NCI-H226 (cell line): ENCODE results near the gene DRAM2.

Experiments used
- DNase-seq: peaks from one replicate; pipeline ENCODE4 v3.0.0-alpha.2; 2015

The DRAM2 gene

DNA sequence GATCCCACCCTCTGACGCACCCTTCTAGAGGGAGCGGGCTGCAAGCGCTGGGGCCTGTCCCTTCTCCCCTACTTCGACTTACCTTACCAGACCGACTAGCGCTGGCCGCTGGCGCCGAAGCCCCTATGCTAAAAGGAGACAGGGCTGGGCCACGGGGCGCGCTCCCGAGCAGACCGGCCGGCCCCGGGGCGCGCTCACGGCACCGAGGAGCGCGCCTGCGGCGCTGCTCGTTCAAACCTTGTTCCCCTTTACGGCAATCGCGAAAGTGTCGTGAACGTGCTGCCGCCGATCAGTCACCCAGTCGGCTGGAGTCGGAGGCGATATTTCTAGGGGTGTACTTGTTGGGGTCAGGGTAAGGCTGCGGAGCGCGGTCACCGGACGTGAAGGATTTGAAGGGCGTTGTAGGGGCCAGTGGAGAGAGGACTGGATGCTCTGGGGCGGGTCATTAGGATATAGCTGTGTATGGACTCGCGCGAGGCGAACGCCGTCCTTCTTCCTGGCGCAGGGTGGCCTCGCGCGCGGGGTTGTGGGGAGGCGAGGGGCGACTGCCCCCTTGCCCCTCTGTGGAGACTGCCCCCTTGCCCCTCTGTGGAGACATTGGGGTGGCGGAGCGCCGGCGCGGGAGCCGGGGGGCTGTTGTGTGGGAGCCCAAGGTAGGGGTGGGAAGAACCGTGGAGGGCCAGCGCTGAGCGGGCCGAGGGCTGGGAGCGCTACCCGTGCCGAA, at the start of gene DRAM2, which contains the start of gene CEPT1:
Gene DRAM2 (minus strand): TSS at position 138 of the 724 bp plus-strand sequence. CDS start 8,539 bp downstream, outside the sequence.
Gene CEPT1 (plus strand): TSS at position 268 of the 724 bp plus-strand sequence. CDS start 7,492 bp downstream, outside the sequence.
- peak; percentile 97 for DNase-seq

DNA sequence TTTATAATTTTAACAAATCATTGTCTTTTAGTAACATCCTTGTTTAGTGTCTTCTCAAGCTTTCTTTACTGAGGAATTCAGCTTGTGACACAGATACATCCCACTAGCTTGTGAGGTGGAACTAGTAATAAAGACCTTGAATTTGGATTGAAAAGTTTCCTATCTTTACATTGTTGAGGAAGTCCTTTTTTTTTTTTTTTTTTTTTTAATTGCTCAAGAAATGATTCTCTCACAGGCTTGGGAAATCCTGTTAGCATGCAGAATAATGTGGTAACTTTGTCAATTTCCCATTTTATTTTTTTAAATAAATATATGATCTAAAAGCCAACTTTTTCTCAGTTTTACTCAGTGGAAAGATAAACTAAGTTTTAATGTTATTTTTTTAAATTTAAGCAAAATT, 44.8 kb upstream of the DRAM2 start:
- DNase-seq: no peak

GRCh38 chr1:111183308-111184069, 43.6 kb upstream of the DRAM2 start:
- DNase-seq: no peak

DNA sequence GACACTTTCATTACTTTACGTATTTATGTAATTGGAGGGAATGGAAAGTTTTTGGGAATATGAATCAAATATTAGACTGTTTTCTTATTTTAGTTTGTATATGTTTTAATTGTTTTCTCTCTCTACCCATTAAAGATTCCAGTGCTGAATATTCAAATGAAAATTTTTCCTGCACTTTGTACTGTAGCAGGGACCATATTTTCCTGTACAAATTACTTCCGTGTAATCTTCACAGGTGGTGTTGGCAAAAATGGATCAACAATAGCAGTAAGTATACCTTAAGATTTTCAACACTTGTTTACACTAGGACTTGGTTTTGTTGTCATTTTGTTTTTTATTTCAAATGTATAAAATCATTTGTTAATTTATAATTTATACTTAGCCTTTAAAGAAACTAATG, 42.2 kb upstream of the DRAM2 start:
- DNase-seq: no peak

DNA sequence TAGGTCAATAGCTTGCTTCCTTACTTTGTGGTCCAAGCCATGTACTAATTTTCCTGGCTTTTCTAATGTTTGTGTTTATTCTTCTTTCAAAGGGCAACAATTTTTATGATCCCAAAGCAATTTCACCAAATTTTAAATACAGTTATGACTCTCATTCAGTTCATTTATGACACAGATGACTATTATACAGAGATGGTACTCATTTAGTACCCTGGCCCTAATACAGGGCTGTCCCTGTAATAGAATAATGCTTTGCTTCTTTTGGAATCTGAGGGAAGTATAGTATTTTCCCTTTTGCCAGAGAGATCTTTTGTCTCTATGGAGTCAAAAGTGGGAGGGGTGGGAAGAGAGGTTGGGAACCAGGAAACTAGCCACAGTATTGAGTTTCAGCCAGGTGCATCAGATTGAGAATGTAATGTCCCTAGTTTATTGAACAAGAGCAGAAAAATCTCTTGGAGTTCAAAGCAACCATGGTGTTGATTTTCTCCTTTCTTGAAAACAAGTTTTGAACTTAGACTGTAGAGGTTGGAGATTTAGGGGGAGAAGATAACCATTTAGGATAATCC, 40.2 kb upstream of the DRAM2 start:
- no peak for DNase-seq

- no peak for DNase-seq
These were observed 36.8 kb upstream of the DRAM2 start for GRCh38 chr1:111176678-111177077.

GRCh38 chr1:111175349-111175748, 35.5 kb upstream of the DRAM2 start:
- DNase-seq: no peak

- DNase-seq: no peak
These were observed 34.2 kb upstream of the DRAM2 start for GRCh38 chr1:111174070-111174469.

DNA sequence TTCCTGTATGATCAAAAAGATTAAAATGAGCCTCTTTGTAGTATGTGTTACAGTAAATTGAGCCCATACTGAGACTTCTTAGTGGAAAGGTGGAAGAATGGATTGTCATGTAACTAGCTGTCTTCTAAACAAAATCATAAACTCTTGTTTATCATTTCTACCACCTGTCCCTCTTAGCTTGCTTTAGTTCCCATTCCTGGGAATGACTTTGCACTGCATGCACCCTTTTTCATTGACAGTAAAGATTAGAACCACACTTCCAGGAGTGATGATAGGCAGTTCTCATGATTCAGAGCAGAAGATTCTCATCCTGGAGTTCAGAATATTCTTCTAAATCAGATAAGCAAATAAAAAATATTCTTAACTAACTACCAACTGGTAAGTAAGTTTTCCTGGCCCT, 32.6 kb upstream of the DRAM2 start:
- DNase-seq: no peak

GRCh38 chr1:111164151-111164550, 24.3 kb upstream of the DRAM2 start:
- no peak for DNase-seq

- no peak for DNase-seq
These were observed 23.5 kb upstream of the DRAM2 start for GRCh38 chr1:111163363-111163762.

GRCh38 chr1:111162488-111162880, 22.6 kb upstream of the DRAM2 start:
- DNase-seq: no peak

DNA sequence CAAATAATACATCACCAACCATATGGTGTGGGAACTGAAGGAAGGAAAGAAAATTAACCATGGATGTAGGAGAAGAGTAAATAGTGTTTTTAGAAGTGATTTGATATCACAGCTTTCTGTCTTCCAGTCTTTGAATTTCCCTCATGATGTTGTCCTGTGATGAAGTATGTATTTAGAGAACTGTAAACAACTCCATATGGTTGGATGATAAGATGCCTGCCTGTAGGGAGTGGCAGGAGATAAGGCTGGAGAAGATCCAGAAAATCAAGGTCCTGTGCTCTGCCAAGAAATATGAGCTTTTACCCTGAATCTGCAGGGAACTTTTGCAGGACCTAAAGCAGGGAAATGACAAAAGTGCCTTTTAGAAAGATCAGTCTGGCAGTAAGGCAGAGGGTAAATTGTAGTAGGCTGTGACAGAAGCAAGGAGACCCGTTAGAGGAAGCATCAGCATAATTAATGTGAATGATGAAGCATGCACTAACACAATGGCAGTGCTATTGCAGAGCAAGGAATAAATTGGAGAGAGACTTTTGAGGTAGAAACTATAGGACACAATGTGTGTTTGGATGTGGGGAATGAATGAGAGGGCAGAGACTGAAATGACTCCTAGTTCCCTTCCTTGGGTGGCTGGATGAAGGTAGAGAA, 22.1 kb upstream of the DRAM2 start:
- peak; percentile 41 for DNase-seq

- no peak for DNase-seq
These were observed 17.5 kb upstream of the DRAM2 start for GRCh38 chr1:111157431-111157830.

DNA sequence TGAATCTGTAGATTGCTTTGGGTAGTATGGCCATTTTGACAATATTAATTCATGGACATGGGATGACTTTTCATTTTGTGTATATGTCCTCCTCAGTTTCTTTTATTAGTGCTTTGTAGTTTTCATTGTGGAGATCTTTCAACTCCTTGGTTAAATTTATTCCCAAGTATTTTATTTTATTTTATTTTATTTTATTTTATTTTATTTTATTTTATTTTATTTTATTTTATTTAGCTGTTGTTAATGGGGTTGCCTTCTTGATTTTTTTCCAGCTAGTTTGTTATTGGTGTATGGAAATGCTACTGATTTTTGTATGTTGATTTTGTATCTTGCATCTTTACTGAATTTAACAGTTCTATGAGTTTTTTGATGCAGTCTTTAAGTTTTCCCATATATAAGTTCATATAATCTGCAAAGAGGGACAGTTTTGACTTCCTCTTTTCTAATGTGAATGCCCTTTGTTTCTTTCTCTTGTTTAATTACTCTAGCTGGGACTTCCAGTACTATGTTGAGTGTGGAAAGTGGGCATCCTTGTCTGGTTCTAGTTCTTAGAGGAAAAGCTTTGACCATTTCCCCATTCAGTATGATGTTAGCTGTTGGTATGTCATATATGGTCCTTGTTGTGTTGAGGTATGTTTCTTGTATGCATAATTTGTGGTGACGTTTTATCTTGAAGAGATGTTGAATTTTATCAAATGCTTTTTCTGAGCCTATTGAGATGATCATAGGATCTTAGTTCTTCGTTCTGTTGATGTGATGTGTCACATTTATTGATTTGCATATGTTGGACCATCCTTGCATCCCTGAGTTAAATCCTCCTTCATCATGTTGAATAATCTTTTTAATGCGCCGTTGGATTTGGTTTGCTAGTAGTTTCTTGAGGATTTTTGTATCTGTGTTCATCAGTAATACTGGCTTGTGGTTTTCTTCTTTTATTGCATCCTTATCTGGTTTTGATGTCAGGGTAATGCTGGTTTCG, 14.4 kb upstream of the DRAM2 start:
- no peak for DNase-seq

DNA sequence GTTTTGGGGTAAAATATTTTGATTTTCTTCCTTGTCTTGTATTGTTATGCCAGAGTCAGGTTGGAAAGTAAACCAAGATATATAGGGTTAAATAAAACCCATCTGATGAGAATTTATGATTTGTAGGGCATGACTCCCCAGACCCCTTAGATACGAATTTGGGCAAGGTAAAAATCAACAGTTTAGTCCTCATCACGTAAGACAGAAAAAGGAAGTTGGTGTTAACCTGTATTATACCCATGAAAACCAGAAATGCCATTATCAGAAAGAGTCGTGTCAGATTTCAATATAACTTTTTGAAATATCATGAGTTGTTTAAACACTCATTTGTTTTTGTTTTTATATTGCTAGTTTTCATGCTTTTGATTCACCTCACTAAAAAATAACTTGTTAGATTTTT, 11.9 kb upstream of the DRAM2 start:
- DNase-seq: no peak

DNA sequence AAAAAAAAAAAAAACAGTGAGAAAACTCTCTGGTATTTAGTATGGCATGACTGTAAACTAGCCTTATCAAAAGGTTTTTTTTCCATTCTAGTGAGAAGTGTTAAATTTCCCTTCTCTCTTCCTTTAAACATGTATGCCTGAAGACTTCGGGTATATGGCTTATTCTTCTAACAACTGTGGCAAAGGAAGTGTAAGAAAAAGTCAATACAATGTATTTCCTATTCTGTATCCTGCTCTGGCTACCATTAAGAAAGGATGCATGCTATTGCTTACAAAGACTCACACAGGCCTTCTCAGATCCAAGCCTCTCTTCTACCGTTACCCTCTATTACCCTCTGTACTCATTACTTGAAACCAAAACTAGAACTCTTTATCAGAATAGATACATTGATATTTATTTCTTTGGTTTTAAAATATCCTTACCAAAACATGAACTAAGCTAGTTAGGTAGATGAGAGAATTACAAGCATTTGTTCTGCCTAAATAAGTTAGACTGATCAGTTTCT, 8.5 kb upstream of the DRAM2 start:
- DNase-seq: no peak

DNA sequence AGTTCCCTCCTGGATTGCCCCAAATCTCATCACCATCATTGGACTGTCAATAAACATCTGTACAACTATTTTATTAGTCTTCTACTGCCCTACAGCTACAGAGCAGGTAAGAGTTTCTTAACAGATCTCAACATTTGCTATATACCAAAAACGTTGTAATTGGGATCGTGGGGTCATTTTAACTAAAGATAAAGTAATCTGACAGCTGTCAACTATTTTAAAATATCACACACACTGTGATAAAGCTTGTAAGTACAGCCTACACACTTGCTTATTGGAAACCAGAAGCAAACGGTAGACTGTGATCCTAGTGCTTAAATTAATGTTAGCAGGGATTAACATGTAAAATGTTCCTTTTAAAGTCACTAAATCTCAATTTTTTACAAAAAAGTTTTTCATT, 8.1 kb upstream of the DRAM2 start:
- DNase-seq: no peak

DNA sequence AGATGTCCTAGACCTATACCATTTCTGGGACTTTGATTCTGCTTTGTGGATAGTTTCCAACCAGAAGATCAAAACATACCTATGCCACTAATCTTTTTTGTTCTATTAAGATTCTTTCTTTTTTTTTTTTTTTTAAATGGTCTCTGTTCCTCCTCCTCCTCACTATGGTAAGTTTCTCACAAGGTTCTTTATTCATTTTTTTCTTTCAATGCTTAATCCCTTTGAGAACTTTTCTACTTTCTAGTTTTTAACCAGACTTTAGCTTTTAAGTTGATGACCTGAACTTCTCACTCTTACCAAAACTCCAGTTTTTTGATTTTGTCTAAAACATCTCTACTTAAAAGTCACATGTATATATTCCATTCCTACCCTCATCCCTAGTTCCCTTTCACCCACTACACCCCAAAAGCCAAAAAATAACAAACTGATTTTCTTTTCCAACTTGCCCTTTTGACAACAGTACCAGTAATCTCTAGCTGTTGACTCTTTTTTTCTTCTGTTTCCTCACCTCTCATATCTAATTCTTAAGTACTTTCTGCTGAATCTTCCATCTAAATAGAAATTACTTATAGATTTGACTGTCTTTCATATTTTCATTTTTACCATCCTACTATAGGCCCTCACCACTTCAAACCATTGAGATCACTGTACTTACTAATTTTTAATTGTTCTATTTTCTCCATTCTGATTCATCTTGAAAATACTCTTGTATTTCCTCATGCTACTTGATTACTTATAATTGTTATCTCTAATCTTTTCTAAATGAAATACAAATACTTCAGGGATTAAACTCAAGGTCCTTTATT, 6.3 kb upstream of the DRAM2 start:
- no peak for DNase-seq

DNA sequence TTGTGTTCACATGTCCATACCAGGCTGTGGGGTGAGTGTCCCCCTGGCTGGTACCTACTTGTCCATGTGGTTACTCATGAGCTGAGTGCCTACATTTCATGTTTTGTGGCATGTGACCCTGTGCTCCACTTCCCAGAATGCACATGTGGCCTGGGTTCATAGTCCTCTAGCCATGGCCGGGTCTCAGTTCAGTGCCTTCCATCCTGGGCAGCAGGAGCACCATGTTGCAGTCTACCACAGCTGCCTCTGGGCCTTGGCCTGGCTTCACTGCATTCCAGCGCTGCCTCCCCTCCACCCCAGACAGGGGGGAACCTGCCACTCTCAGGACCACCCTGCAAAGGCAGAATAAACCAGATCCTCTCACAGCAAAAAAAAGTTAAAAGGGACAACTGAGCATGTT, 5.6 kb upstream of the DRAM2 start:
- DNase-seq: no peak

- DNase-seq: no peak
These were observed 2.6 kb upstream of the DRAM2 start for GRCh38 chr1:111142356-111142975.
